GM23338 (cell line): Measurements from ENCODE around the gene PIGR. TPM values are rescaled to one million over a fixed set of nuclear protein-coding genes. Genes with fewer than 3 reads are reported as not detected.
A peak's percentile ranks its signal among the peaks of the same experiment; 100 is the strongest.

ENCODE experiments used
- ATAC-seq: fragments of 200-7000 bp; cut with Tn5 transposase; 3 replicates; pipeline ENCODE4 v1.9.1; 2020
- DNase-seq: peaks from one replicate; pipeline ENCODE4 v3.0.0-alpha.2; 2015; ENCODE audit warnings: low spot score
- H2AFZ ChIP-seq: fragments of 200-600 bp; sonication (generic); 2 replicates; pipeline ENCODE4 v1.8.0; 2016; ENCODE audit warnings: antibody characterized with exemption, mild to moderate bottlenecking, moderate library complexity
- H3F3A ChIP-seq: fragments of 200-600 bp; sonication (generic); replicated peaks from 2 replicates; pipeline ENCODE4 v1.8.0; 2017; ENCODE audit warnings: antibody characterized with exemption, mixed run types, low read depth
- H3K27ac ChIP-seq: fragments of 200-600 bp; sonication (generic); 2 replicates; pipeline ENCODE4 v1.6.1; 2016; ENCODE audit warnings: low read depth
- H3K27me3 ChIP-seq: fragments of 200-600 bp; sonication (generic); 2 replicates; pipeline ENCODE4 v1.8.0; 2016; ENCODE audit warnings: mild to moderate bottlenecking, mixed run types, moderate library complexity; ENCODE audit not compliant: insufficient read depth
- H3K36me3 ChIP-seq: fragments of 200-600 bp; sonication (generic); 2 replicates; pipeline ENCODE4 v1.8.0; 2016; ENCODE audit warnings: mild to moderate bottlenecking; ENCODE audit not compliant: insufficient read depth
- H3K4me1 ChIP-seq: fragments of 200-600 bp; sonication (generic); 2 replicates; pipeline ENCODE4 v1.8.0; 2016; ENCODE audit warnings: mild to moderate bottlenecking, moderate library complexity; ENCODE audit not compliant: insufficient read depth
- H3K4me2 ChIP-seq: fragments of 200-600 bp; sonication (generic); 2 replicates; pipeline ENCODE4 v1.7.1; 2017; ENCODE audit warnings: mixed run types
- H3K4me3 ChIP-seq: fragments of 200-600 bp; sonication (generic); 2 replicates; pipeline ENCODE4 v1.6.1; 2016; ENCODE audit warnings: mixed run types
- H3K79me2 ChIP-seq: fragments of 200-600 bp; sonication (generic); replicated peaks from 2 replicates; pipeline ENCODE4 v1.8.0; 2017; ENCODE audit warnings: mild to moderate bottlenecking; ENCODE audit not compliant: insufficient read depth
- H3K9me2 ChIP-seq: fragments of 200-600 bp; sonication (generic); 2 replicates; pipeline ENCODE4 v1.8.0; 2017; ENCODE audit not compliant: insufficient read depth
- H4K20me1 ChIP-seq: fragments of 200-600 bp; sonication (generic); replicated peaks from 2 replicates; pipeline ENCODE4 v1.8.0; 2017; ENCODE audit warnings: mild to moderate bottlenecking; ENCODE audit not compliant: insufficient read depth
- H3K27ac Mint-ChIP-seq: 2 replicates; pipeline ENCODE4 v1.8.0; 2020; ENCODE audit warnings: inconsistent platforms, mild to moderate bottlenecking, moderate library complexity, mixed read lengths
- H3K27me3 Mint-ChIP-seq: 3 replicates; pipeline ENCODE4 v1.8.0; 2022; ENCODE audit warnings: low read depth, mild to moderate bottlenecking, moderate library complexity, mixed read lengths, inconsistent platforms; ENCODE audit not compliant: insufficient read depth, poor library complexity
- H3K36me3 Mint-ChIP-seq: 3 replicates; pipeline ENCODE4 v1.8.0; 2021; ENCODE audit warnings: low read depth, mild to moderate bottlenecking, inconsistent platforms, moderate library complexity, mixed read lengths
- H3K4me1 Mint-ChIP-seq: 3 replicates; pipeline ENCODE4 v1.8.0; 2020; ENCODE audit warnings: mild to moderate bottlenecking, inconsistent platforms, mixed read lengths
- H3K4me3 Mint-ChIP-seq: 3 replicates; pipeline ENCODE4 v1.8.0; 2021; ENCODE audit warnings: moderate library complexity, mild to moderate bottlenecking, inconsistent platforms, mixed read lengths
- H3K9me3 Mint-ChIP-seq: 3 replicates; pipeline ENCODE4 v1.8.0; 2020; ENCODE audit warnings: moderate library complexity, mild to moderate bottlenecking, inconsistent platforms, mixed read lengths
- CREB1 ChIP-seq: fragments of 250-450 bp; sonication (Bioruptor Pico); IDR thresholded peaks from 2 replicates; pipeline ENCODE4 v1.5.0; 2020; ENCODE audit warnings: low read depth, mild to moderate bottlenecking, moderate library complexity
- EZH2 ChIP-seq: fragments of 200-600 bp; sonication (generic); IDR thresholded peaks from one replicate; pipeline ENCODE4 v1.8.0; 2017; ENCODE audit warnings: antibody characterized with exemption, mild to moderate bottlenecking, low read depth; ENCODE audit not compliant: unreplicated experiment
- EZH2phosphoT487 ChIP-seq: fragments of 200-600 bp; sonication (generic); IDR thresholded peaks from one replicate; pipeline ENCODE4 v1.8.1; 2018; ENCODE audit warnings: antibody characterized with exemption; ENCODE audit not compliant: unreplicated experiment
- JUNB ChIP-seq: IDR thresholded peaks from one replicate; pipeline ENCODE4 v1.6.1; 2016; ENCODE audit warnings: antibody characterized with exemption; ENCODE audit not compliant: unreplicated experiment
- NANOG ChIP-seq: IDR thresholded peaks from 2 replicates; pipeline ENCODE4 v1.6.1; 2016; ENCODE audit warnings: antibody characterized with exemption, borderline replicate concordance
- POLR2AphosphoS5 ChIP-seq: IDR thresholded peaks from 2 replicates; pipeline ENCODE4 v1.6.1; 2016; ENCODE audit warnings: antibody characterized with exemption, low read depth
- REST ChIP-seq: IDR thresholded peaks from one replicate; pipeline ENCODE4 v1.6.1; 2018; ENCODE audit warnings: antibody characterized with exemption; ENCODE audit not compliant: unreplicated experiment
- STAT1 ChIP-seq: IDR thresholded peaks from one replicate; pipeline ENCODE4 v1.6.1; 2016; ENCODE audit warnings: antibody characterized with exemption; ENCODE audit not compliant: unreplicated experiment
- ZNF114 ChIP-seq: fragments of 250-450 bp; sonication (Bioruptor Pico); IDR thresholded peaks from 2 replicates; pipeline ENCODE4 v1.5.0; 2020; ENCODE audit warnings: mild to moderate bottlenecking, moderate library complexity
- ZNF331 ChIP-seq: fragments of 250-450 bp; sonication (Bioruptor Pico); IDR thresholded peaks from 2 replicates; pipeline ENCODE4 v1.5.0; 2020; ENCODE audit warnings: low read depth, mild to moderate bottlenecking, moderate library complexity
- long read RNA-seq: library from polyadenylated mRNA; unstranded; transcript quantifications from one replicate; pipeline ENCODE4 v2.0.0, GENCODE V29; 2020; ENCODE audit not compliant: unreplicated experiment
- polyA plus RNA-seq: library from polyadenylated mRNA; unstranded; fragments of >200 nt; fragmentation: Nextera tagmentation; extraction: Ambion mirVana; gene quantifications from 2 replicates; pipeline ENCODE4 v1.2.1, GENCODE V29; 2016
- total RNA-seq: library from RNA; depleted of rRNA; stranded (reverse); fragments of >200 nt; shearing (Covaris generic); gene quantifications from 2 replicates; pipeline ENCODE4 v1.2.3, GENCODE V29; 2014; rRNA removed
- TF ChIP-seq, protein P1 (sequence below), 2 experiments: fragments of 200-600 bp in 1 of 2; sonication (generic) in 1 of 2; conservative IDR thresholded peaks; 2 replicates each; pipeline versions ENCODE4 v1.5.1 to v1.6.1; 2016 to 2017; ENCODE audit warnings: antibody characterized with exemption in 2 of 2, low read depth in 2 of 2, mild to moderate bottlenecking in 2 of 2, moderate library complexity in 1 of 2
- TF ChIP-seq, protein P2 (sequence below): fragments of 250-450 bp; sonication (Bioruptor Pico); IDR thresholded peaks from 2 replicates; pipeline ENCODE4 v1.5.0; 2020; ENCODE audit warnings: mild to moderate bottlenecking, moderate library complexity
- TF ChIP-seq, protein P3 (sequence below): IDR thresholded peaks from 2 replicates; pipeline ENCODE4 v1.6.1; 2016; ENCODE audit warnings: antibody characterized with exemption

The PIGR gene
- total RNA-seq (not detected in 2 replicates), polyA plus RNA-seq (not detected in 2 replicates)
- long read RNA-seq, result 0 reads

DNA sequence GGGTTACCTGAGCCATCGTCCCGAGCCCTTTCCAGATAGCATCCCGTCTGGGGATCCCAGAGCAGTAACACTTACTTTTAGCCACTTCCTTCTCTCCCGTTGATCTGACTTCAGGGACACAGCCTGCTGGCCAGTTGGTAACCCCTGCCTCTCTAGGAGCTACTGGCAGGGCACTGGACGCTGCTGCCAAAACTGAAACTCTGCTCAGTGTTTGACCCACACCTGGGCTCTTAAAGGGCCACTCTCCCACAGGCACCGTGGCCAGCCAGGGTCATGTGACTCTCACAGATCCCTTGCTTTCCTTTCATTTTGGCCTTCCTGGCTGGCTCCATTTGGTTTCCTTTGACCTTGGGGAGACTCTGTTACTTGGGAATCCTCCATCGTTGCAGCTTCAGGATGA is at the start of gene PIGR:
PIGR (minus strand) TSS at position 206 of the 400 bp plus-strand sequence. CDS start 5,935 bp downstream, outside the sequence.
- no peak within 1 kb of the TSS for H3K4me3 ChIP-seq
- TF ChIP-seq ZNF331 (no peak), STAT1 (no peak), JUNB (no peak), REST (no peak), EZH2phosphoT487 (no peak), POLR2AphosphoS5 (no peak), NANOG (no peak), CREB1 (CRISPR knock-in tag) (no peak), EZH2 (no peak), ZNF114 (no peak)
- TF ChIP-seq, protein P1, sequence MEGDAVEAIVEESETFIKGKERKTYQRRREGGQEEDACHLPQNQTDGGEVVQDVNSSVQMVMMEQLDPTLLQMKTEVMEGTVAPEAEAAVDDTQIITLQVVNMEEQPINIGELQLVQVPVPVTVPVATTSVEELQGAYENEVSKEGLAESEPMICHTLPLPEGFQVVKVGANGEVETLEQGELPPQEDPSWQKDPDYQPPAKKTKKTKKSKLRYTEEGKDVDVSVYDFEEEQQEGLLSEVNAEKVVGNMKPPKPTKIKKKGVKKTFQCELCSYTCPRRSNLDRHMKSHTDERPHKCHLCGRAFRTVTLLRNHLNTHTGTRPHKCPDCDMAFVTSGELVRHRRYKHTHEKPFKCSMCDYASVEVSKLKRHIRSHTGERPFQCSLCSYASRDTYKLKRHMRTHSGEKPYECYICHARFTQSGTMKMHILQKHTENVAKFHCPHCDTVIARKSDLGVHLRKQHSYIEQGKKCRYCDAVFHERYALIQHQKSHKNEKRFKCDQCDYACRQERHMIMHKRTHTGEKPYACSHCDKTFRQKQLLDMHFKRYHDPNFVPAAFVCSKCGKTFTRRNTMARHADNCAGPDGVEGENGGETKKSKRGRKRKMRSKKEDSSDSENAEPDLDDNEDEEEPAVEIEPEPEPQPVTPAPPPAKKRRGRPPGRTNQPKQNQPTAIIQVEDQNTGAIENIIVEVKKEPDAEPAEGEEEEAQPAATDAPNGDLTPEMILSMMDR (conservative IDR thresholded peaks at IDR 0.05; ENCODE audit: low read depth in 2 of 2), result no peak
- TF ChIP-seq, protein P2, sequence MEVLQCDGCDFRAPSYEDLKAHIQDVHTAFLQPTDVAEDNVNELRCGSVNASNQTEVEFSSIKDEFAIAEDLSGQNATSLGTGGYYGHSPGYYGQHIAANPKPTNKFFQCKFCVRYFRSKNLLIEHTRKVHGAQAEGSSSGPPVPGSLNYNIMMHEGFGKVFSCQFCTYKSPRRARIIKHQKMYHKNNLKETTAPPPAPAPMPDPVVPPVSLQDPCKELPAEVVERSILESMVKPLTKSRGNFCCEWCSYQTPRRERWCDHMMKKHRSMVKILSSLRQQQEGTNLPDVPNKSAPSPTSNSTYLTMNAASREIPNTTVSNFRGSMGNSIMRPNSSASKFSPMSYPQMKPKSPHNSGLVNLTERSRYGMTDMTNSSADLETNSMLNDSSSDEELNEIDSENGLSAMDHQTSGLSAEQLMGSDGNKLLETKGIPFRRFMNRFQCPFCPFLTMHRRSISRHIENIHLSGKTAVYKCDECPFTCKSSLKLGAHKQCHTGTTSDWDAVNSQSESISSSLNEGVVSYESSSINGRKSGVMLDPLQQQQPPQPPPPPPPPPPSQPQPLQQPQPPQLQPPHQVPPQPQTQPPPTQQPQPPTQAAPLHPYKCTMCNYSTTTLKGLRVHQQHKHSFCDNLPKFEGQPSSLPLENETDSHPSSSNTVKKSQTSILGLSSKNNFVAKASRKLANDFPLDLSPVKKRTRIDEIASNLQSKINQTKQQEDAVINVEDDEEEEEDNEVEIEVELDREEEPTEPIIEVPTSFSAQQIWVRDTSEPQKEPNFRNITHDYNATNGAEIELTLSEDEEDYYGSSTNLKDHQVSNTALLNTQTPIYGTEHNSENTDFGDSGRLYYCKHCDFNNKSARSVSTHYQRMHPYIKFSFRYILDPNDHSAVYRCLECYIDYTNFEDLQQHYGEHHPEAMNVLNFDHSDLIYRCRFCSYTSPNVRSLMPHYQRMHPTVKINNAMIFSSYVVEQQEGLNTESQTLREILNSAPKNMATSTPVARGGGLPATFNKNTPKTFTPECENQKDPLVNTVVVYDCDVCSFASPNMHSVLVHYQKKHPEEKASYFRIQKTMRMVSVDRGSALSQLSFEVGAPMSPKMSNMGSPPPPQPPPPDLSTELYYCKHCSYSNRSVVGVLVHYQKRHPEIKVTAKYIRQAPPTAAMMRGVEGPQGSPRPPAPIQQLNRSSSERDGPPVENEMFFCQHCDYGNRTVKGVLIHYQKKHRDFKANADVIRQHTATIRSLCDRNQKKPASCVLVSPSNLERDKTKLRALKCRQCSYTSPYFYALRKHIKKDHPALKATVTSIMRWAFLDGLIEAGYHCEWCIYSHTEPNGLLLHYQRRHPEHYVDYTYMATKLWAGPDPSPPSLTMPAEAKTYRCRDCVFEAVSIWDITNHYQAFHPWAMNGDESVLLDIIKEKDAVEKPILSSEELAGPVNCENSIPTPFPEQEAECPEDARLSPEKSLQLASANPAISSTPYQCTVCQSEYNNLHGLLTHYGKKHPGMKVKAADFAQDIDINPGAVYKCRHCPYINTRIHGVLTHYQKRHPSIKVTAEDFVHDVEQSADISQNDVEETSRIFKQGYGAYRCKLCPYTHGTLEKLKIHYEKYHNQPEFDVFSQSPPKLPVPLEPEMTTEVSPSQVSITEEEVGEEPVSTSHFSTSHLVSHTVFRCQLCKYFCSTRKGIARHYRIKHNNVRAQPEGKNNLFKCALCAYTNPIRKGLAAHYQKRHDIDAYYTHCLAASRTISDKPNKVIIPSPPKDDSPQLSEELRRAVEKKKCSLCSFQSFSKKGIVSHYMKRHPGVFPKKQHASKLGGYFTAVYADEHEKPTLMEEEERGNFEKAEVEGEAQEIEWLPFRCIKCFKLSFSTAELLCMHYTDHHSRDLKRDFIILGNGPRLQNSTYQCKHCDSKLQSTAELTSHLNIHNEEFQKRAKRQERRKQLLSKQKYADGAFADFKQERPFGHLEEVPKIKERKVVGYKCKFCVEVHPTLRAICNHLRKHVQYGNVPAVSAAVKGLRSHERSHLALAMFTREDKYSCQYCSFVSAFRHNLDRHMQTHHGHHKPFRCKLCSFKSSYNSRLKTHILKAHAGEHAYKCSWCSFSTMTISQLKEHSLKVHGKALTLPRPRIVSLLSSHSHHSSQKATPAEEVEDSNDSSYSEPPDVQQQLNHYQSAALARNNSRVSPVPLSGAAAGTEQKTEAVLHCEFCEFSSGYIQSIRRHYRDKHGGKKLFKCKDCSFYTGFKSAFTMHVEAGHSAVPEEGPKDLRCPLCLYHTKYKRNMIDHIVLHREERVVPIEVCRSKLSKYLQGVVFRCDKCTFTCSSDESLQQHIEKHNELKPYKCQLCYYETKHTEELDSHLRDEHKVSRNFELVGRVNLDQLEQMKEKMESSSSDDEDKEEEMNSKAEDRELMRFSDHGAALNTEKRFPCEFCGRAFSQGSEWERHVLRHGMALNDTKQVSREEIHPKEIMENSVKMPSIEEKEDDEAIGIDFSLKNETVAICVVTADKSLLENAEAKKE (CRISPR knock-in tag), result no peak
- TF ChIP-seq, protein P3, sequence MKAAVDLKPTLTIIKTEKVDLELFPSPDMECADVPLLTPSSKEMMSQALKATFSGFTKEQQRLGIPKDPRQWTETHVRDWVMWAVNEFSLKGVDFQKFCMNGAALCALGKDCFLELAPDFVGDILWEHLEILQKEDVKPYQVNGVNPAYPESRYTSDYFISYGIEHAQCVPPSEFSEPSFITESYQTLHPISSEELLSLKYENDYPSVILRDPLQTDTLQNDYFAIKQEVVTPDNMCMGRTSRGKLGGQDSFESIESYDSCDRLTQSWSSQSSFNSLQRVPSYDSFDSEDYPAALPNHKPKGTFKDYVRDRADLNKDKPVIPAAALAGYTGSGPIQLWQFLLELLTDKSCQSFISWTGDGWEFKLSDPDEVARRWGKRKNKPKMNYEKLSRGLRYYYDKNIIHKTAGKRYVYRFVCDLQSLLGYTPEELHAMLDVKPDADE, result no peak
- Mint-ChIP-seq H3K4me1 (no peaks in the 10 kb centered on the region), H3K36me3 (no peaks in the 10 kb centered on the region), H3K9me3 (no peaks in the 10 kb centered on the region), H3K27me3 (no peaks in the 10 kb centered on the region), H3K27ac (no peak within 1 kb of the TSS), H3K4me3 (no peak within 1 kb of the TSS)
- DNase-seq (no peak), ATAC-seq (no peak)
- no peak within 1 kb of the TSS for H3K4me2 ChIP-seq
- H3K27ac ChIP-seq, result no peak within 1 kb of the TSS
- H2AFZ ChIP-seq, result 0 out of 2 replicates have a peak within 1 kb of the TSS, but pooled peaks have one; percentile 28
- H3K27me3 ChIP-seq, result no peaks in the 10 kb centered on the region
- H3K4me1 ChIP-seq, result no peaks in the 10 kb centered on the region
- no peaks in the 10 kb centered on the region for H3K79me2 ChIP-seq
- H3F3A ChIP-seq, result no peaks in the 10 kb centered on the region
- no peaks in the 10 kb centered on the region for H4K20me1 ChIP-seq
- no peaks in the 10 kb centered on the region for H3K36me3 ChIP-seq
- peaks cover 14% of the 10 kb centered on the region for H3K9me2 ChIP-seq
